Transverse colon (tissue), 4 donors: Measurements from ENCODE around the gene CDK5R2. TPM values are rescaled to one million over a fixed set of nuclear protein-coding genes. Genes with fewer than 3 reads are reported as not detected.

Experiments
- DNase-seq: peaks from one replicate; pipeline ENCODE4 v3.0.0-alpha.2; 2019
- H3K27ac ChIP-seq, 4 donors: fragments of 200-600 bp; sonication (generic); 2 replicates each; pipeline ENCODE4 v1.5.1; 2016 to 2018; ENCODE audit warnings: inconsistent platforms in 4 of 4
- H3K27me3 ChIP-seq: fragments of 200-600 bp; sonication (generic); 2 replicates; pipeline ENCODE4 v1.5.1; 2017; ENCODE audit warnings: inconsistent platforms
- H3K36me3 ChIP-seq, 4 donors: fragments of 200-600 bp; sonication (generic); 2 replicates each; pipeline ENCODE4 v1.5.1; 2017 to 2019; ENCODE audit warnings: inconsistent platforms in 4 of 4
- H3K4me1 ChIP-seq, 4 donors: fragments of 200-600 bp; sonication (generic); 2 replicates each; pipeline ENCODE4 v1.5.1; 2017 to 2020; ENCODE audit warnings: inconsistent platforms in 4 of 4
- H3K4me3 ChIP-seq, 4 donors: fragments of 200-600 bp; sonication (generic); 1 replicate in 1 of 4; 2 replicates in 3 of 4; pipeline versions ENCODE4 v1.5.1 to v1.6.1; 2017 to 2019; ENCODE audit warnings: inconsistent platforms in 4 of 4
- H3K9me3 ChIP-seq, 2 donors: fragments of 200-600 bp; sonication (generic); 2 replicates each; pipeline ENCODE4 v1.5.1; 2017 to 2019; ENCODE audit warnings: inconsistent platforms in 2 of 2
- CTCF ChIP-seq, 5 experiments: fragments of 200-600 bp in 3 of 5; fragments of 450-650 bp in 2 of 5; sonication (generic) in 3 of 5; IDR thresholded peaks; 1 replicate in 2 of 5; 2 replicates in 3 of 5; pipeline ENCODE4 v1.5.1; 2016 to 2017; ENCODE audit warnings: antibody characterized with exemption in 5 of 5, inconsistent platforms in 3 of 5, mild to moderate bottlenecking in 2 of 5, moderate library complexity in 1 of 5
- EP300 ChIP-seq: sonication (generic); formaldehyde crosslinking; IDR thresholded peaks from one replicate; pipeline ENCODE4 v1.6.1; 2017; ENCODE audit warnings: antibody characterized with exemption, low read depth
- POLR2A ChIP-seq: fragments of 450-650 bp; IDR thresholded peaks from one replicate; pipeline ENCODE4 v1.6.1; 2016; ENCODE audit warnings: antibody characterized with exemption, mild to moderate bottlenecking, moderate library complexity
- POLR2AphosphoS5 ChIP-seq, 3 donors: sonication (generic); formaldehyde crosslinking; IDR thresholded peaks; one replicate each; pipeline ENCODE4 v1.6.1; 2016; ENCODE audit warnings: antibody characterized with exemption in 3 of 3
- WGBS, 2 donors: methylation state at CpG; one replicate each; pipeline ENCODE4 v1.1.5; 2018; ENCODE audit warnings: low coverage in 1 of 2; 5-methylcytosine and 5-hydroxymethylcytosine counted together
- in situ Hi-C, 4 donors: fragments of 200-750 bp; cut with MboI; loops; one replicate each; pipeline versions ENCODE4 v1.15.0 to v1.15.1; 2017; ENCODE audit warnings: low sequenced_read_pairs in 3 of 4, low pct_ligation_motif_present in 1 of 4, low pct_unique_long_range_greater_than_20kb in 1 of 4
- intact Hi-C: fragments of 100-400 bp; cut with DNase I; formaldehyde crosslinking; loops from one replicate; pipeline ENCODE4 v1.15.1; 2023; ENCODE audit warnings: low total_unique reads
- total RNA-seq, 4 donors: library from RNA; depleted of rRNA; stranded (reverse); fragments of >200 nt; gene quantifications; one replicate each; pipeline ENCODE4 v1.1.0, GENCODE V29; 2016

The CDK5R2 gene
- total RNA-seq, 4 donors from 2014 or later: 0.41 TPM; not detected in 3

- WGBS, 2 donors: 0 to 2% methylated on average over 5 to 33 of the region's 39 CpGs
- in situ Hi-C loops (no loop called here), intact Hi-C loops (no loop called here)
- H3K27me3 ChIP-seq: peaks cover 95% of the 10 kb centered on the region
- H3K9me3 ChIP-seq: no peaks in the 10 kb centered on the region
- no peaks in the 10 kb centered on the region for H3K36me3 ChIP-seq
- TF ChIP-seq CTCF (IDR thresholded peaks at IDR 0.05): peak; percentile 88 to 97 (median 95)
- TF ChIP-seq POLR2AphosphoS5 (IDR thresholded peaks at IDR 0.05): no peak
- no peak for TF ChIP-seq EP300
- no peak for TF ChIP-seq POLR2A
- H3K4me3 ChIP-seq: peak overlapping the region in 2 of 4 donors; percentile 14 to 33
- H3K4me1 ChIP-seq: peaks cover 19 to 53% (median 37%) of the 10 kb centered on the region in 4 donors
- peak; percentile 89 for DNase-seq
- no peak overlapping the region for H3K27ac ChIP-seq
Measured at GRCh38 chr2:218979846-218980734, 20.6 kb downstream of the CDK5R2 start.

- Histone ChIP-seq H3K27ac (no peak overlapping the region), H3K27me3 (peaks cover 96% of the 10 kb centered on the region), H3K4me1 (peaks cover 19 to 55% (median 41%) of the 10 kb centered on the region in 4 donors), H3K4me3 (peak overlapping the region in 2 of 4 donors; percentile 15 to 39), H3K9me3 (no peaks in the 10 kb centered on the region), H3K36me3 (no peaks in the 10 kb centered on the region)
- no peak for DNase-seq
- in situ Hi-C loops (no loop called here), intact Hi-C loops (no loop called here)
- TF ChIP-seq POLR2AphosphoS5 (IDR thresholded peaks at IDR 0.05) (no peak), CTCF (IDR thresholded peaks at IDR 0.05) (no peak), POLR2A (no peak), EP300 (no peak)
- WGBS, 2 donors: 5 to 11% methylated on average over 5 to 26 of the region's 26 CpGs
Measured at GRCh38 chr2:218980735-218981389, 21.4 kb downstream of the CDK5R2 start.

GRCh38 chr2:218981390-218981880 is 22.0 kb downstream of the CDK5R2 start:
- peaks cover 19 to 51% (median 41%) of the 10 kb centered on the region in 4 donors for H3K4me1 ChIP-seq
- no peak for DNase-seq
- TF ChIP-seq POLR2AphosphoS5 (IDR thresholded peaks at IDR 0.05) (no peak), CTCF (IDR thresholded peaks at IDR 0.05) (no peak), EP300 (no peak), POLR2A (no peak)
- H3K27ac ChIP-seq: no peak overlapping the region
- H3K27me3 ChIP-seq: peaks cover 97% of the 10 kb centered on the region
- no peaks in the 10 kb centered on the region for H3K36me3 ChIP-seq
- in situ Hi-C loops (no loop called here), intact Hi-C loops (no loop called here)
- WGBS, 2 donors: 0 to 11% methylated on average over 4 to 35 of the region's 46 CpGs
- H3K4me3 ChIP-seq: peak overlapping the region in 2 of 4 donors; percentile 15 to 39
- H3K9me3 ChIP-seq: no peaks in the 10 kb centered on the region
